Measurements from ENCODE around the gene MELTF.

MELTF gene

GRCh38 chr3:197008436-197009209 is 21.0 kb downstream of the MELTF start:
- no peak for DNase-seq

GRCh38 chr3:197007953-197008352 is 21.7 kb downstream of the MELTF start:
- DNase-seq: no peak

GRCh38 chr3:197007296-197007940 is 22.2 kb downstream of the MELTF start:
- DNase-seq: no peak

- no peak for DNase-seq
These were observed 22.8 kb downstream of the MELTF start for GRCh38 chr3:197006860-197007259.

GRCh38 chr3:197006446-197006845 is 23.2 kb downstream of the MELTF start:
- no peak for DNase-seq

- DNase-seq: peak; percentile 82
These were observed 25.9 kb downstream of the MELTF start for GRCh38 chr3:197003461-197004385.

- DNase-seq: peak; percentile 95
These were observed 26.7 kb downstream of the MELTF start for GRCh38 chr3:197002701-197003454.

GRCh38 chr3:197001972-197002700 is 27.5 kb downstream of the MELTF start:
- peak; percentile 56 for DNase-seq

GRCh38 chr3:197001106-197001971 is 28.3 kb downstream of the MELTF start:
- DNase-seq: peak; percentile 57

- no peak for DNase-seq
These were observed 29.4 kb downstream of the MELTF start for GRCh38 chr3:197000211-197000610.

- DNase-seq: no peak
These were observed 30.5 kb downstream of the MELTF start for GRCh38 chr3:196998966-196999760.

- DNase-seq: no peak
These were observed 32.3 kb downstream of the MELTF start for GRCh38 chr3:196997311-196997710.

GRCh38 chr3:196996454-196997265 is 33.0 kb downstream of the MELTF start:
- no peak for DNase-seq

GRCh38 chr3:196995646-196996355 is 33.8 kb downstream of the MELTF start:
- no peak for DNase-seq

- no peak for DNase-seq
These were observed 34.6 kb downstream of the MELTF start for GRCh38 chr3:196995027-196995426.

GRCh38 chr3:196994056-196994455 is 35.6 kb downstream of the MELTF start:
- no peak for DNase-seq

GRCh38 chr3:196992461-196993065 is 37.1 kb downstream of the MELTF start:
- DNase-seq: no peak

Data from NCI-H146 (cell line).